Lung (tissue), 12 donors: Measurements from ENCODE around the gene TGFBR2. TPM values are rescaled to one million over a fixed set of nuclear protein-coding genes. Genes with fewer than 3 reads are reported as not detected.
A peak's percentile ranks its signal among the peaks of the same experiment; 100 is the strongest.

Experiments used
- ATAC-seq: fragments of 200-7000 bp; cut with Tn5 transposase; one replicate; pipeline ENCODE4 v1.9.1; 2020; ENCODE audit warnings: moderate number of reproducible peaks; ENCODE audit not compliant: insufficient read depth, low FRiP score
- DNase-seq, 3 donors: peaks; one replicate each; pipeline ENCODE4 v3.0.0-alpha.2; 2013 to 2017
- H3K27ac ChIP-seq, 2 donors: one replicate each; pipeline ENCODE4 v1.5.1; 2013; ENCODE audit warnings: mild to moderate bottlenecking in 2 of 2, moderate library complexity in 2 of 2, control low read depth in 1 of 2, inconsistent platforms in 1 of 2, low read depth in 1 of 2, low read length in 1 of 2
- H3K27me3 ChIP-seq, 3 donors: one replicate each; pipeline ENCODE4 v1.5.1; 2013; ENCODE audit warnings: low read length in 2 of 3; ENCODE audit not compliant: control insufficient read depth in 3 of 3, insufficient read depth in 3 of 3
- H3K36me3 ChIP-seq, 4 donors: one replicate each; pipeline ENCODE4 v1.5.1; 2013; ENCODE audit warnings: low read length in 4 of 4, mild to moderate bottlenecking in 1 of 4, moderate library complexity in 1 of 4; ENCODE audit not compliant: control insufficient read depth in 4 of 4, insufficient read depth in 4 of 4
- H3K4me1 ChIP-seq, 5 donors: one replicate each; pipeline ENCODE4 v1.5.1; 2013; ENCODE audit warnings: low read length in 5 of 5, mild to moderate bottlenecking in 2 of 5, moderate library complexity in 1 of 5; ENCODE audit not compliant: control insufficient read depth in 5 of 5, insufficient read depth in 5 of 5
- H3K4me3 ChIP-seq: one replicate; pipeline ENCODE4 v1.5.1; 2013; ENCODE audit warnings: mild to moderate bottlenecking, control low read depth, moderate library complexity
- H3K9ac ChIP-seq, 2 donors: one replicate each; pipeline ENCODE4 v1.5.1; 2013; ENCODE audit warnings: low read length in 2 of 2, control low read depth in 1 of 2; ENCODE audit not compliant: insufficient read depth in 1 of 2
- H3K9me3 ChIP-seq, 4 donors: one replicate each; pipeline ENCODE4 v1.5.1; 2013; ENCODE audit warnings: low read length in 3 of 4, mild to moderate bottlenecking in 1 of 4, moderate library complexity in 1 of 4; ENCODE audit not compliant: control insufficient read depth in 4 of 4, insufficient read depth in 3 of 4
- CTCF ChIP-seq: IDR thresholded peaks from 2 replicates; pipeline ENCODE4 v1.5.1; 2012; ENCODE audit warnings: mild to moderate bottlenecking; ENCODE audit errors: control extremely low read depth, extremely low read depth
- WGBS, 2 donors: extraction: QIAGEN DNeasy Blood & Tissue Kit; methylation state at CpG; one replicate each; pipeline ENCODE4 v1.1.7; 2013; 5-methylcytosine and 5-hydroxymethylcytosine counted together
- polyA plus RNA-seq, 2 donors: library from polyadenylated mRNA; stranded (reverse); fragments of 200-250 nt; gene quantifications; one replicate each; pipeline ENCODE4 v1.2.1, GENCODE V29; 2013
- total RNA-seq, 2 donors: library from RNA; depleted of rRNA in 1 of 2; stranded (reverse); fragments of >200 nt in 1 of 2; gene quantifications; one replicate each; pipeline ENCODE4 v1.2.1, GENCODE V29; 2014 to 2021
- donor health status: control.
- donor health status: control.
- donor health status: Bipolar disorder and iron deficiency.
- donor health status: healthy.
- donor health status: DM: yes; HTN: yes; CAD: no.

TGFBR2 gene
- total and polyA plus RNA-seq, 4 donors = 31.1 to 232 (median 163) TPM

GRCh38 chr3:30694668-30695067 is 88.3 kb downstream of the TGFBR2 start:
- Histone ChIP-seq H3K9ac (no peak overlapping the region), H3K27ac (no peak overlapping the region), H3K4me3 (no peak overlapping the region), H3K4me1 (peaks cover 2 to 30% (median 16%) of the 10 kb centered on the region in 5 donors), H3K9me3 (no peaks in the 10 kb centered on the region), H3K36me3 (peaks cover 12 to 44% (median 22%) of the 10 kb centered on the region in 4 donors), H3K27me3 (no peaks in the 10 kb centered on the region)
- no peak for ATAC-seq
- TF ChIP-seq CTCF = no peak
- DNase-seq = no peak
- WGBS, 2 donors = 88 to 90% methylated on average over 3 of the region's 3 CpGs

- Histone ChIP-seq H3K4me3 (no peak overlapping the region), H3K27me3 (no peaks in the 10 kb centered on the region), H3K36me3 (peaks cover 6 to 41% (median 22%) of the 10 kb centered on the region in 4 donors), H3K9me3 (no peaks in the 10 kb centered on the region), H3K27ac (no peak overlapping the region), H3K4me1 (peaks cover 2 to 24% (median 14%) of the 10 kb centered on the region in 5 donors), H3K9ac (no peak overlapping the region)
- no peak for ATAC-seq
- no peak for DNase-seq
- TF ChIP-seq CTCF = no peak
- 90 to 92% methylated on average over 6 of the region's 6 CpGs for WGBS, 2 donors
Measured at GRCh38 chr3:30695302-30696061, 89.1 kb downstream of the TGFBR2 start.

GRCh38 chr3:30696403-30696819 is 90.0 kb downstream of the TGFBR2 start:
- no peak for ATAC-seq
- peaks cover 0 to 22% (median 9%) of the 10 kb centered on the region in 5 donors for H3K4me1 ChIP-seq
- no peaks in the 10 kb centered on the region for H3K27me3 ChIP-seq
- no peak overlapping the region for H3K9ac ChIP-seq
- no peak for TF ChIP-seq CTCF
- peaks cover 6 to 41% (median 19%) of the 10 kb centered on the region in 4 donors for H3K36me3 ChIP-seq
- 54 to 68% methylated on average over 3 of the region's 3 CpGs for WGBS, 2 donors
- peak in 2 of 3 donors; percentile 48 to 51 for DNase-seq
- H3K9me3 ChIP-seq = no peaks in the 10 kb centered on the region
- H3K4me3 ChIP-seq = no peak overlapping the region
- peak overlapping the region in 1 of 2 donors; percentile 3 for H3K27ac ChIP-seq
